Measurements from ENCODE around the gene THADA. TPM values are rescaled to one million over a fixed set of nuclear protein-coding genes. Genes with fewer than 3 reads are reported as not detected.
A peak's percentile ranks its signal among the peaks of the same experiment; 100 is the strongest.
"Not testable (repeated sequence)": the region's sequence is repeated elsewhere in the genome, so short reads cannot be mapped to it uniquely, and the experiment has no call there.

Gene THADA
- total RNA-seq, 2 donors from 2014 or later = 23.7 to 69.5 TPM

- Mint-ChIP-seq H3K4me3 (no peak overlapping the region), H3K9me3 (no peaks in the 10 kb centered on the region), H3K36me3 (peaks cover 22% of the 10 kb centered on the region), H3K27ac (no peak overlapping the region), H3K27me3 (no peaks in the 10 kb centered on the region), H3K4me1 (ENCODE audit: low read depth in 2 of 2) (peaks cover 0 to 3% of the 10 kb centered on the region in 2 donors)
- DNase-seq (ENCODE audit: low spot score) (no peak), ATAC-seq (no peak)
Observed at GRCh38 chr2:43576981-43577892, 18.6 kb downstream of the THADA start.

DNA sequence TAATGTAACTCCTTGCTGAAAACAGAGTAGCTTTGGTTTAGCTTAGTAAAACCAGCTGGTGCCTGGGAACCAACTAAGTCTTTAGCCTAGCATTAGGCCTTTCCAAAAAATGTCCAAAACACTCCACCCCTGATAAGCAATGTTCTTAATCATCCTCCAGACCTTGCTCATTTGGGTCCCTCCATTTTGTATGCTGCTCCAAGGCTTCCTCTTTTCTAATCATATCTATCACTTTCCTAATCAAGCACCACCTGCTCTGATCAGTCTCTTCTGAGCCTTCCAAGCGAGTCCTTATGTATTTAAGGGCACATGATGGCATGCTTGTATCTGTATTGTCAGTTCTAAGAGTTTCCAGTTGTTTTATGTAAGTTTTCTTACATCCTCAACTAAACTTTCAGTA, 23.6 kb downstream of the THADA start:
- no peaks in the 10 kb centered on the region for H3K9me3 Mint-ChIP-seq
- peaks cover 20% of the 10 kb centered on the region for H3K36me3 Mint-ChIP-seq
- DNase-seq (ENCODE audit: low spot score) (no peak), ATAC-seq (no peak)
- H3K27me3 Mint-ChIP-seq = no peaks in the 10 kb centered on the region
- H3K27ac Mint-ChIP-seq = no peak overlapping the region
- H3K4me1 Mint-ChIP-seq (ENCODE audit: low read depth in 2 of 2) = peaks cover 4 to 14% of the 10 kb centered on the region in 2 donors
- H3K4me3 Mint-ChIP-seq = no peak overlapping the region

- no peaks in the 10 kb centered on the region for H3K9me3 Mint-ChIP-seq
- peak; percentile 40 to 95 for ATAC-seq
- no peaks in the 10 kb centered on the region for H3K27me3 Mint-ChIP-seq
- peaks cover 6 to 21% of the 10 kb centered on the region in 2 donors for H3K4me1 Mint-ChIP-seq (ENCODE audit: low read depth in 2 of 2)
- peak overlapping the region; percentile 70 for H3K4me3 Mint-ChIP-seq
- peak overlapping the region in 1 of 2 donors; percentile 33 for H3K27ac Mint-ChIP-seq
- no peak for DNase-seq (ENCODE audit: low spot score)
- H3K36me3 Mint-ChIP-seq = peaks cover 20% of the 10 kb centered on the region
Observed at GRCh38 chr2:43569921-43570320, 25.9 kb downstream of the THADA start.

DNA sequence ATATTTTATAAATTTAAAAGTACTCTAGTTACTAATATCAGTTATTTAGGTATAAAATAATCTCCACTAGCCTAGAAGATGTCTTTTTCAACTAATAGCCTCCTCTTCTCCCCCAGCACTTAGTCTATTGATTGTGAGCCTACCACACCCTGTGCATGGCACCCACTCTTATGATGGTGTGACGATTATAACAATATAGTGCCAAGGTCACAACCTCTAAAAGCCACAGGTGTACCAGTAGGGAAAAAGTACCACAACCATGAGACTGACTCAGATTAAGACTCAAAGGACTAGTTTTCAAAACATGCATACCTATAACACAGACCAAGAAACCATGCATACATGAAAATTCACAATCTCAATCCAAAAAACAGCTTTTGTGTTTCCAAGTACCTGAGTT, 27.6 kb downstream of the THADA start:
- no peak for ATAC-seq
- no peaks in the 10 kb centered on the region for H3K27me3 Mint-ChIP-seq
- no peak overlapping the region for H3K27ac Mint-ChIP-seq
- H3K36me3 Mint-ChIP-seq = peaks cover 25% of the 10 kb centered on the region
- H3K4me1 Mint-ChIP-seq (ENCODE audit: low read depth in 2 of 2) = peaks cover 10 to 25% of the 10 kb centered on the region in 2 donors
- no peak for DNase-seq (ENCODE audit: low spot score)
- no peaks in the 10 kb centered on the region for H3K9me3 Mint-ChIP-seq
- H3K4me3 Mint-ChIP-seq = no peak overlapping the region

GRCh38 chr2:43566461-43566729, 29.4 kb downstream of the THADA start:
- H3K4me3 Mint-ChIP-seq = no peak overlapping the region
- H3K4me1 Mint-ChIP-seq (ENCODE audit: low read depth in 2 of 2) = peaks cover 10 to 42% of the 10 kb centered on the region in 2 donors
- ATAC-seq (no peak), DNase-seq (ENCODE audit: low spot score) (no peak)
- H3K36me3 Mint-ChIP-seq = peaks cover 29% of the 10 kb centered on the region
- no peaks in the 10 kb centered on the region for H3K9me3 Mint-ChIP-seq
- no peak overlapping the region for H3K27ac Mint-ChIP-seq
- H3K27me3 Mint-ChIP-seq = no peaks in the 10 kb centered on the region

DNA sequence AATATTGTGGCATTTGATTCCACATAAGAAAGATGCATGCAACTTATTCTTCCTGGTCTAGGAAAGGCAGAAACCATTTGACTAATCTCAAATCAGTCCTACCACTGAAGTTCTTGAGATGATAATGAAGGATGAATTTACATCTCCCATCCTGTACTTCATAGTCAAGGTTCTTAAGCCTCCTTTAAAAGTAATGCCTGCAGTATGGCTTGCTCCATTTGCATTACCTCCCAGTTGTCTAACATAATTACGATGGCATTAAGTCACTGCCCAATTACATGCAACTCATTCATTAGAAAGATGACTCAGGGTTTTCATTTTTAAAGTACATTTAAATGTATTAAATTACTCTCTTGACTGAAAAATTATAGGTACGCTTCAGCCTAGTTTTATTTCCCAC, 32.2 kb downstream of the THADA start:
- no peaks in the 10 kb centered on the region for H3K27me3 Mint-ChIP-seq
- H3K9me3 Mint-ChIP-seq = no peaks in the 10 kb centered on the region
- H3K27ac Mint-ChIP-seq = no peak overlapping the region
- peaks cover 18 to 43% of the 10 kb centered on the region in 2 donors for H3K4me1 Mint-ChIP-seq (ENCODE audit: low read depth in 2 of 2)
- peaks cover 22% of the 10 kb centered on the region for H3K36me3 Mint-ChIP-seq
- no peak for DNase-seq (ENCODE audit: low spot score)
- H3K4me3 Mint-ChIP-seq = no peak overlapping the region
- no peak for ATAC-seq

DNA sequence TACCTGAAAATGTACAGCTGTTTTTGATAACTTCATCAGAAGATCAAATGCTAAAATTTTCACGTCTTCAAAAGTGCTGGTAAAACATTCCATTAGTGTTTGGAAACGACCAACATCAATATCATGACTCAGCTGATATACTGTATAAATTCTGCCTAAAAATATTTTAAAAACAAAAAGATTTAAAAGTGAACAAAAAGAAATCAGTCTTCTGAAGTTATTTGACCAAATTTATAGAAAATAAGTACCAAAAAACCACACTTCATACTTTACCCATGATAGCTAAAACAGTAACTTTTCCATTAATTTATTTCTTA, 35.6 kb downstream of the THADA start:
- Mint-ChIP-seq H3K4me1 (ENCODE audit: low read depth in 2 of 2) (peaks cover 12 to 32% of the 10 kb centered on the region in 2 donors), H3K9me3 (no peaks in the 10 kb centered on the region), H3K27ac (peak overlapping the region; percentile 59 to 62), H3K27me3 (no peaks in the 10 kb centered on the region), H3K4me3 (peak overlapping the region; percentile 56), H3K36me3 (peaks cover 28% of the 10 kb centered on the region)
- ATAC-seq = no peak
- DNase-seq (ENCODE audit: low spot score) = no peak

DNA sequence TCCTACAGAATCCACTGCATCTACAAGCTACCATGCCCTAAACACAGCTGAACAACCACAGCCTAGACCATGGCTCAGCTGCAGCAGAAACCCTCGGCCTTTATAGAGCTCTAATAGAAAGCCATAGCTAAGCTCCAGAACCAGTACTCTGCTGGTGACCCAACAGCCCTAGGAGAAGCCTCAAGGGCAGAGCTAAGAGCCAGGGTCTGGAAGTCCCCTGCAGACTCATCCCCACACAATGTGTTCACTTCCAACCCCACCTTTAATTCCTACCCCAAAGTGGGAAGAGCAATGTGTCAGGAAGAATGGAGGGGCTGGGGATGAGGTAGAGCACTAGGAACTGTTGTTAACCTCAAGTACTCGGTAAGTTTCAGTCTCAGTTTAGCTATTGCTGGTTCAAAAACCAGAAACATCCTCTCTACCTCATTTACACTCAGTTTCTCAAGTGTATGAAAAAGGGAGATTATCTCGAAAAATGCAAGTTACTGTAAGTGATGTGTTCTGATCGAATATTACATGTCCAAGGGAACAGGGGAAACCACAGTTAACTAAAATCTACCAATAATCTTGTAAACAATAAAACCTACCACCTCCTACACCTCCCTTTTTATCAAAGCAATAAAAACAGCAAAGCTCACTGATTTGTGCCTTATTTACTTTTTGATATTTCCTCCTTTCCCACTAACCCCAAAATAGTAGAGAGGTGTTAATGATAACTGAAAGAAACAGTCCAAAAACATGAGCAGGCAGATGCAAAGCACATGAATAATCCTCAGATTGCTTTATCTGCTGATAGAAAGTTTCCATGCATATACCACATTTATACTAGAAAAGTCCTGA, 36.2 kb downstream of the THADA start:
- Mint-ChIP-seq H3K4me1 (ENCODE audit: low read depth in 2 of 2) (peaks cover 12 to 32% of the 10 kb centered on the region in 2 donors), H3K27me3 (no peaks in the 10 kb centered on the region), H3K9me3 (no peaks in the 10 kb centered on the region), H3K36me3 (peaks cover 28% of the 10 kb centered on the region), H3K27ac (peak overlapping the region; percentile 59 to 62), H3K4me3 (peak overlapping the region; percentile 56)
- DNase-seq (ENCODE audit: low spot score) (no peak), ATAC-seq (peak in 1 of 2 donors; percentile 90)

GRCh38 chr2:43557196-43557595, 38.6 kb downstream of the THADA start:
- Mint-ChIP-seq H3K9me3 (no peaks in the 10 kb centered on the region), H3K4me3 (no peak overlapping the region), H3K27me3 (no peaks in the 10 kb centered on the region), H3K36me3 (peaks cover 24% of the 10 kb centered on the region), H3K27ac (no peak overlapping the region), H3K4me1 (ENCODE audit: low read depth in 2 of 2) (peaks cover 8 to 17% of the 10 kb centered on the region in 2 donors)
- ATAC-seq = no peak
- no peak for DNase-seq (ENCODE audit: low spot score)

DNA sequence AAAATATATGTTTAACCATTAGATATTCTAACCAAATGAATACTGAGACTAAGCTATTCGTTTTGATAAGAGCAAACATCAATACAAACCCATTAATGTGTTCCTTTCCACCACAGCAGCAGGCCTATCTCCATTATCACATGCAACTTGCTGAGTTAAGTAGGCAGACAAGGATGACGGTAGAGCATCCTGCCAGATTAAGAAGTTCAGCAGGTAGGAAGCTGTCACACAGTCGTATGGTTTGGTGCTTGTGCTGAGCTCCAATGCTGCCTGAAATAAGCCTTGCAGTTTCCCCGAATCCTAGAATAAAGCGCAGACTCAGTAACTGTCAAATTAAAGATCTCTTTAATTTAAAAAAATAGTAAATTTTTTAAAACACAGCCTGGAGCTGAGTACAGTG, 39.6 kb downstream of the THADA start:
- DNase-seq (ENCODE audit: low spot score) = no peak
- Mint-ChIP-seq H3K9me3 (no peaks in the 10 kb centered on the region), H3K4me3 (no peak overlapping the region), H3K4me1 (ENCODE audit: low read depth in 2 of 2) (peaks cover 8 to 10% of the 10 kb centered on the region in 2 donors), H3K27me3 (no peaks in the 10 kb centered on the region), H3K36me3 (peaks cover 17% of the 10 kb centered on the region), H3K27ac (no peak overlapping the region)
- ATAC-seq = no peak

DNA sequence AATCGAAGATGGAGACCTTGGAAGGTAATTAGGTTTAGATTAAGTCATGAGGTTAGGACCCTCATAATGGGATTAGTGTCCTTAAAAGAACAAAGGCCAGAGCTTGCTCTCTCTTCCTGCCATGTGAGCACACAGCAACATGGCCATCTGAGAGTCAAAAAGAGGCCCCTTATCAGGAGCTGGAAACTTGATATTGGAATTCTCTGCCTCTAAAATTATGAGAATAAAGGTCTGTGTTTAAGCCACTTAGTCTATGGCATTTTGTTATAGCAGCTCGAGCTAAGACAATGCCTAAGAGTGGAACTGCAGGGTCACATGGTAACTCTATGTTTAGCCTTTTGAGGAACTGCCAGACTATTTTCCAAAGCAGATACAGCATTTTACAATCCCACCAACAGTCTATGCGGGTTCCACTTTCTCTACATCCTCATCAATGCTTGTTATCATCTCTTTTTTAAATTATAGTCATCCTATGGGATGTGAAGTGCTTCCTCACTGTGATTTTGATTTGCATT, 42.4 kb downstream of the THADA start:
- ATAC-seq (no peak), DNase-seq (ENCODE audit: low spot score) (no peak)
- H3K36me3 Mint-ChIP-seq = peaks cover 28% of the 10 kb centered on the region
- H3K4me3 Mint-ChIP-seq = no peak overlapping the region
- H3K9me3 Mint-ChIP-seq = no peaks in the 10 kb centered on the region
- no peaks in the 10 kb centered on the region for H3K27me3 Mint-ChIP-seq
- no peaks in the 10 kb centered on the region for H3K4me1 Mint-ChIP-seq (ENCODE audit: low read depth in 2 of 2)
- peak overlapping the region in 1 of 2 donors; percentile 11 for H3K27ac Mint-ChIP-seq

- Mint-ChIP-seq H3K36me3 (peaks cover 34% of the 10 kb centered on the region), H3K4me3 (no peak overlapping the region), H3K27me3 (no peaks in the 10 kb centered on the region), H3K27ac (no peak overlapping the region), H3K4me1 (ENCODE audit: low read depth in 2 of 2) (no peaks in the 10 kb centered on the region), H3K9me3 (no peaks in the 10 kb centered on the region)
- ATAC-seq = no peak
- DNase-seq (ENCODE audit: low spot score) = no peak
Observed at GRCh38 chr2:43551990-43552389, 43.8 kb downstream of the THADA start.

- ATAC-seq; H3K27me3 Mint-ChIP-seq; H3K4me3 Mint-ChIP-seq; DNase-seq (ENCODE audit: low spot score); H3K4me1 Mint-ChIP-seq (ENCODE audit: low read depth in 2 of 2); H3K27ac Mint-ChIP-seq; H3K9me3 Mint-ChIP-seq: not testable (repeated sequence)
- H3K36me3 Mint-ChIP-seq = peaks cover 28% of the 10 kb centered on the region
Observed at GRCh38 chr2:43548381-43548780, 47.5 kb downstream of the THADA start.
